ENCODE results near the gene ARFGAP2.

ARFGAP2 gene

GRCh38 chr11:47155879-47156278, 20.8 kb downstream of the ARFGAP2 start:
- Mint-ChIP-seq H3K4me1 (ENCODE audit: low read depth) (peaks cover 18% of the 10 kb centered on the region), H3K27me3 (ENCODE audit: low read depth) (no peaks in the 10 kb centered on the region), H3K4me3 (no peak overlapping the region), H3K27ac (no peak overlapping the region), H3K36me3 (ENCODE audit: low read depth) (peaks cover 4% of the 10 kb centered on the region), H3K9me3 (no peaks in the 10 kb centered on the region)
- DNase-seq (ENCODE audit: low spot score), result no peak

GRCh38 chr11:47154616-47155570, 21.8 kb downstream of the ARFGAP2 start:
- Mint-ChIP-seq H3K27me3 (ENCODE audit: low read depth) (no peaks in the 10 kb centered on the region), H3K9me3 (no peaks in the 10 kb centered on the region), H3K4me1 (ENCODE audit: low read depth) (peaks cover 18% of the 10 kb centered on the region), H3K27ac (peak overlapping the region; percentile 61), H3K36me3 (ENCODE audit: low read depth) (peaks cover 4% of the 10 kb centered on the region), H3K4me3 (peak overlapping the region; percentile 67)
- no peak for DNase-seq (ENCODE audit: low spot score)

- peaks cover 18% of the 10 kb centered on the region for H3K4me1 Mint-ChIP-seq (ENCODE audit: low read depth)
- no peaks in the 10 kb centered on the region for H3K27me3 Mint-ChIP-seq (ENCODE audit: low read depth)
- H3K4me3 Mint-ChIP-seq, result no peak overlapping the region
- H3K36me3 Mint-ChIP-seq (ENCODE audit: low read depth), result peaks cover 4% of the 10 kb centered on the region
- no peak overlapping the region for H3K27ac Mint-ChIP-seq
- H3K9me3 Mint-ChIP-seq, result no peaks in the 10 kb centered on the region
- peak; percentile 35 for DNase-seq (ENCODE audit: low spot score)
These were observed 23.4 kb downstream of the ARFGAP2 start for GRCh38 chr11:47152953-47153950.

- Mint-ChIP-seq H3K27ac (no peak overlapping the region), H3K4me3 (no peak overlapping the region), H3K27me3 (ENCODE audit: low read depth) (no peaks in the 10 kb centered on the region), H3K4me1 (ENCODE audit: low read depth) (peaks cover 18% of the 10 kb centered on the region), H3K36me3 (ENCODE audit: low read depth) (peaks cover 4% of the 10 kb centered on the region), H3K9me3 (no peaks in the 10 kb centered on the region)
- DNase-seq (ENCODE audit: low spot score), result no peak
These were observed 24.3 kb downstream of the ARFGAP2 start for GRCh38 chr11:47152126-47152952.

- Mint-ChIP-seq H3K27ac (no peak overlapping the region), H3K9me3 (no peaks in the 10 kb centered on the region), H3K4me3 (no peak overlapping the region), H3K36me3 (ENCODE audit: low read depth) (no peaks in the 10 kb centered on the region), H3K27me3 (ENCODE audit: low read depth) (no peaks in the 10 kb centered on the region), H3K4me1 (ENCODE audit: low read depth) (peaks cover 7% of the 10 kb centered on the region)
- no peak for DNase-seq (ENCODE audit: low spot score)
These were observed 26.9 kb downstream of the ARFGAP2 start for GRCh38 chr11:47149782-47150181.

- Mint-ChIP-seq H3K27me3 (ENCODE audit: low read depth) (no peaks in the 10 kb centered on the region), H3K36me3 (ENCODE audit: low read depth) (no peaks in the 10 kb centered on the region), H3K27ac (no peak overlapping the region), H3K4me3 (no peak overlapping the region), H3K9me3 (no peaks in the 10 kb centered on the region), H3K4me1 (ENCODE audit: low read depth) (peaks cover 4% of the 10 kb centered on the region)
- no peak for DNase-seq (ENCODE audit: low spot score)
These were observed 27.7 kb downstream of the ARFGAP2 start for GRCh38 chr11:47148903-47149531.

- Mint-ChIP-seq H3K4me1 (ENCODE audit: low read depth) (peaks cover 2% of the 10 kb centered on the region), H3K4me3 (no peak overlapping the region), H3K9me3 (no peaks in the 10 kb centered on the region), H3K27ac (no peak overlapping the region), H3K27me3 (ENCODE audit: low read depth) (no peaks in the 10 kb centered on the region), H3K36me3 (ENCODE audit: low read depth) (no peaks in the 10 kb centered on the region)
- DNase-seq (ENCODE audit: low spot score), result no peak
These were observed 28.4 kb downstream of the ARFGAP2 start for GRCh38 chr11:47148270-47148669.

GRCh38 chr11:47147681-47148080, 29.0 kb downstream of the ARFGAP2 start:
- no peak overlapping the region for H3K4me3 Mint-ChIP-seq
- H3K36me3 Mint-ChIP-seq (ENCODE audit: low read depth), result no peaks in the 10 kb centered on the region
- no peaks in the 10 kb centered on the region for H3K27me3 Mint-ChIP-seq (ENCODE audit: low read depth)
- DNase-seq (ENCODE audit: low spot score), result no peak
- no peaks in the 10 kb centered on the region for H3K4me1 Mint-ChIP-seq (ENCODE audit: low read depth)
- H3K9me3 Mint-ChIP-seq, result no peaks in the 10 kb centered on the region
- no peak overlapping the region for H3K27ac Mint-ChIP-seq

GRCh38 chr11:47147250-47147649, 29.4 kb downstream of the ARFGAP2 start:
- H3K27ac Mint-ChIP-seq, result no peak overlapping the region
- H3K36me3 Mint-ChIP-seq (ENCODE audit: low read depth), result no peaks in the 10 kb centered on the region
- no peak for DNase-seq (ENCODE audit: low spot score)
- no peaks in the 10 kb centered on the region for H3K9me3 Mint-ChIP-seq
- H3K27me3 Mint-ChIP-seq (ENCODE audit: low read depth), result no peaks in the 10 kb centered on the region
- H3K4me3 Mint-ChIP-seq, result no peak overlapping the region
- no peaks in the 10 kb centered on the region for H3K4me1 Mint-ChIP-seq (ENCODE audit: low read depth)

GRCh38 chr11:47144541-47144940, 32.1 kb downstream of the ARFGAP2 start:
- H3K27me3 Mint-ChIP-seq (ENCODE audit: low read depth), result no peaks in the 10 kb centered on the region
- H3K4me3 Mint-ChIP-seq, result no peak overlapping the region
- no peaks in the 10 kb centered on the region for H3K36me3 Mint-ChIP-seq (ENCODE audit: low read depth)
- no peaks in the 10 kb centered on the region for H3K4me1 Mint-ChIP-seq (ENCODE audit: low read depth)
- H3K9me3 Mint-ChIP-seq, result no peaks in the 10 kb centered on the region
- no peak overlapping the region for H3K27ac Mint-ChIP-seq
- no peak for DNase-seq (ENCODE audit: low spot score)

- peaks cover 3% of the 10 kb centered on the region for H3K4me1 Mint-ChIP-seq (ENCODE audit: low read depth)
- no peaks in the 10 kb centered on the region for H3K9me3 Mint-ChIP-seq
- no peaks in the 10 kb centered on the region for H3K27me3 Mint-ChIP-seq (ENCODE audit: low read depth)
- no peak overlapping the region for H3K27ac Mint-ChIP-seq
- H3K4me3 Mint-ChIP-seq, result no peak overlapping the region
- DNase-seq (ENCODE audit: low spot score), result no peak
- H3K36me3 Mint-ChIP-seq (ENCODE audit: low read depth), result peaks cover 3% of the 10 kb centered on the region
These were observed 33.4 kb downstream of the ARFGAP2 start for GRCh38 chr11:47143322-47143721.

- H3K27ac Mint-ChIP-seq, result no peak overlapping the region
- no peaks in the 10 kb centered on the region for H3K27me3 Mint-ChIP-seq (ENCODE audit: low read depth)
- H3K36me3 Mint-ChIP-seq (ENCODE audit: low read depth), result peaks cover 3% of the 10 kb centered on the region
- peaks cover 3% of the 10 kb centered on the region for H3K4me1 Mint-ChIP-seq (ENCODE audit: low read depth)
- DNase-seq (ENCODE audit: low spot score), result no peak
- no peak overlapping the region for H3K4me3 Mint-ChIP-seq
- no peaks in the 10 kb centered on the region for H3K9me3 Mint-ChIP-seq
These were observed 36.8 kb downstream of the ARFGAP2 start for GRCh38 chr11:47139878-47140277.

- Mint-ChIP-seq H3K4me1 (ENCODE audit: low read depth) (peaks cover 3% of the 10 kb centered on the region), H3K27me3 (ENCODE audit: low read depth) (no peaks in the 10 kb centered on the region), H3K36me3 (ENCODE audit: low read depth) (peaks cover 3% of the 10 kb centered on the region), H3K4me3 (no peak overlapping the region), H3K9me3 (no peaks in the 10 kb centered on the region), H3K27ac (no peak overlapping the region)
- DNase-seq (ENCODE audit: low spot score), result no peak
These were observed 39.2 kb downstream of the ARFGAP2 start for GRCh38 chr11:47137476-47137875.

All from T-helper 2 cell treated with Interferon-gamma antibody and Interleukin-4, amounts not matched to agents 5 μg/mL and 100 μg/mL, for 36 hours (primary cell).